ENCODE measurements around the gene IGSF21. TPM values are rescaled to one million over a fixed set of nuclear protein-coding genes. Genes with fewer than 3 reads are reported as not detected.

Gene IGSF21
- total and polyA plus RNA-seq, 2 donors from 2014 or later = 1.4 to 6.6 TPM

DNA sequence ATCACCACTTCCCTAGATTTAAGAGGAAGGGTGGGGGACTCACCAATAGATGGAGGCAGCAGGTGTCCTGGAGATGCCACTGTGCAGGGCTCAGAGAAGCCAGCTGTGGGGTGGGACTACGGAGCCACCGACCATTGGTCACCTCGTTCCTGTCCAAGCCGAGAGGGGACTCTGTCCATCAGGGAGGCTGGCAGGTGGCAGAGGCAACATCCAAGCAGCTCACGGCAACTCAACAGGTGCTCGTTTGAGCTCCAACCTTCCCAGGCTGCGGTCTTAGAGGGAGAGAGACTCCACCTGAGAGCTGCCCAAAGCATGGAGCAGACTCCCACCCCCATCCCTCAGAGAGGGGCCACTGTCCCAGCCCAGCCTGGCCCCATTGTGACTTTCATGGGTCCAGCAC lies 71.4 kb downstream of the IGSF21 start:
- peaks cover 9% of the 10 kb centered on the region for H3K27me3 ChIP-seq (ENCODE audit: control insufficient read depth, insufficient read depth, low read length)
- no peak overlapping the region for H3K4me3 ChIP-seq (ENCODE audit: low read length in 3 of 3)
- DNase-seq (no peak), FAIRE-seq (no peak)
- no peak overlapping the region for H3K27ac ChIP-seq (ENCODE audit: low read depth in 2 of 2, low read length in 2 of 2)
- no peaks in the 10 kb centered on the region for H3K4me1 ChIP-seq (ENCODE audit: control insufficient read depth in 2 of 3, insufficient read depth in 2 of 3, low read depth in 1 of 3, low read length in 3 of 3)
- no peak overlapping the region for H3K9ac ChIP-seq (ENCODE audit: low read length in 3 of 3)
- TF ChIP-seq, protein P1, sequence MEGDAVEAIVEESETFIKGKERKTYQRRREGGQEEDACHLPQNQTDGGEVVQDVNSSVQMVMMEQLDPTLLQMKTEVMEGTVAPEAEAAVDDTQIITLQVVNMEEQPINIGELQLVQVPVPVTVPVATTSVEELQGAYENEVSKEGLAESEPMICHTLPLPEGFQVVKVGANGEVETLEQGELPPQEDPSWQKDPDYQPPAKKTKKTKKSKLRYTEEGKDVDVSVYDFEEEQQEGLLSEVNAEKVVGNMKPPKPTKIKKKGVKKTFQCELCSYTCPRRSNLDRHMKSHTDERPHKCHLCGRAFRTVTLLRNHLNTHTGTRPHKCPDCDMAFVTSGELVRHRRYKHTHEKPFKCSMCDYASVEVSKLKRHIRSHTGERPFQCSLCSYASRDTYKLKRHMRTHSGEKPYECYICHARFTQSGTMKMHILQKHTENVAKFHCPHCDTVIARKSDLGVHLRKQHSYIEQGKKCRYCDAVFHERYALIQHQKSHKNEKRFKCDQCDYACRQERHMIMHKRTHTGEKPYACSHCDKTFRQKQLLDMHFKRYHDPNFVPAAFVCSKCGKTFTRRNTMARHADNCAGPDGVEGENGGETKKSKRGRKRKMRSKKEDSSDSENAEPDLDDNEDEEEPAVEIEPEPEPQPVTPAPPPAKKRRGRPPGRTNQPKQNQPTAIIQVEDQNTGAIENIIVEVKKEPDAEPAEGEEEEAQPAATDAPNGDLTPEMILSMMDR (IDR thresholded peaks at IDR 0.05; ENCODE audit: borderline replicate concordance, extremely low read depth, insufficient read depth) = no peak
- no peaks in the 10 kb centered on the region for H3K36me3 ChIP-seq (ENCODE audit: control insufficient read depth in 2 of 3, insufficient read depth in 3 of 3, low read length in 3 of 3)
- intact Hi-C loops (cut with DNase I) = no loop called here
- no peaks in the 10 kb centered on the region for H3K9me3 ChIP-seq (ENCODE audit: control insufficient read depth in 2 of 3, insufficient read depth in 1 of 3, low read length in 3 of 3)

DNA sequence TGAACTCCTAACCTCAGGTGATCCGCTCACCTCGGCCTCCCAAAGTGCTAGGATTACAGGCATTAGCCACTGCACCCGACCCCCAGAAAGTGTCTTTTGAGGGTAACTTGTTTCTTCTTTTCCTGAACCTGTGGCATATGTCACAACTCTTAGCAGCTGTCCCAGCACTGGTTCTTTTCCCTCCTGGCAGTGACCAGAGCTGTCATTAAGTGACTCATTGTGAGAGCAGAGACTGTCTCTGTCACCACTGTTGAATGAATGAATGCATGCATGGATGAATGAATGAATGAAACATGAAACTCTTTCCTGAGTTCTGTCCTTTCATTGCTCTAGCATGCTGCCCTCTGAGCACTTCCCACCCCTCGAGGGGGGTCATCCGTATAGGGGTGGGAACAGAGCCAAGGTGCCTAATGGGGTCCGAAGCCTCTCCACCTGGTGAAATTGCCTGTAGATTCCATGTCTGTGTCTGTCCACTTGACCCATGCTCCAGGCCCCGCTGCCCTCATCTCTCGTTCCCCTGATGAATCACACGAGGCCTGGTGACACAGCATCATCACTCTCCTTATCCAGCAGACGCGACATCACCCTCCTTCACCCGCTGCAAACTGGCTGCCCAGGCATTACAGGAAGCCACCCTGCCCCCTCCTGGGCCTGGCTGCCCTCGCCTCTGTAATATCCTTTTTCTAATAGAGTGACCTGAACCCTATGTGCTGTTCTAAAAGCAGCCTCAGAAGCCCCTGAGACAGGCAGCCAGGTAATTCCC lies 75.0 kb downstream of the IGSF21 start:
- Histone ChIP-seq H3K27me3 (ENCODE audit: control insufficient read depth, insufficient read depth, low read length) (peaks cover 2% of the 10 kb centered on the region), H3K4me3 (ENCODE audit: low read length in 3 of 3) (no peak overlapping the region), H3K4me1 (ENCODE audit: control insufficient read depth in 2 of 3, insufficient read depth in 2 of 3, low read depth in 1 of 3, low read length in 3 of 3) (no peaks in the 10 kb centered on the region), H3K36me3 (ENCODE audit: control insufficient read depth in 2 of 3, insufficient read depth in 3 of 3, low read length in 3 of 3) (no peaks in the 10 kb centered on the region), H3K27ac (ENCODE audit: low read depth in 2 of 2, low read length in 2 of 2) (no peak overlapping the region), H3K9me3 (ENCODE audit: control insufficient read depth in 2 of 3, insufficient read depth in 1 of 3, low read length in 3 of 3) (no peaks in the 10 kb centered on the region), H3K9ac (ENCODE audit: low read length in 3 of 3) (no peak overlapping the region)
- FAIRE-seq (no peak), DNase-seq (peak in 2 of 5 donors; percentile 18 to 64)
- TF ChIP-seq, protein P1 (IDR thresholded peaks at IDR 0.05; ENCODE audit: borderline replicate concordance, extremely low read depth, insufficient read depth) = no peak
- intact Hi-C loops (cut with DNase I) = no loop called here

DNA sequence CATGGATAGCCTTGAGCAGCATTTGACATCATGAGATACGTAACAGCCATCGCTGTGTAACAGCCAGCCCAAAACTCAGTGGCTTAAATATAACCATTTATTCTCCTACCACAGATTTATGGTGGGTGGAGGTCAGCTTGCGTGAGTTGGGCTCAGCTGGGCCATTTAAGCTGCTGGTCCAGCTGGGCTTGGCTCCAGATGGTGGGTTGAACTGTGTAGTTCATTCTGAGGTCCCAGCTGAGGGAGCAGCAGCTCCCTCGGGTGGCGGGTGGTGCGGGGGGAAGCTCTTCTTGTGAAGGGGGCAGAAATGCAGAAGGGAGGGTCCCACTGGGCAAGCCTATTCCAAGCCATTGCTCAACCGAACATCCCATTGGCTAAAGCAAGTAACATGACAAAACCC lies 75.9 kb downstream of the IGSF21 start:
- Histone ChIP-seq H3K36me3 (ENCODE audit: control insufficient read depth in 2 of 3, insufficient read depth in 3 of 3, low read length in 3 of 3) (no peaks in the 10 kb centered on the region), H3K9me3 (ENCODE audit: control insufficient read depth in 2 of 3, insufficient read depth in 1 of 3, low read length in 3 of 3) (no peaks in the 10 kb centered on the region), H3K4me1 (ENCODE audit: control insufficient read depth in 2 of 3, insufficient read depth in 2 of 3, low read depth in 1 of 3, low read length in 3 of 3) (no peaks in the 10 kb centered on the region), H3K4me3 (ENCODE audit: low read length in 3 of 3) (no peak overlapping the region), H3K27me3 (ENCODE audit: control insufficient read depth, insufficient read depth, low read length) (no peaks in the 10 kb centered on the region), H3K27ac (ENCODE audit: low read depth in 2 of 2, low read length in 2 of 2) (no peak overlapping the region), H3K9ac (ENCODE audit: low read length in 3 of 3) (no peak overlapping the region)
- DNase-seq = peak in 1 of 5 donors; percentile 22
- TF ChIP-seq, protein P1 (IDR thresholded peaks at IDR 0.05; ENCODE audit: borderline replicate concordance, extremely low read depth, insufficient read depth) = no peak
- intact Hi-C loops (cut with DNase I) = no loop called here
- FAIRE-seq = no peak
